ENCODE measurements around the gene IL2RG. TPM values are rescaled to one million over a fixed set of nuclear protein-coding genes. Genes with fewer than 3 reads are reported as not detected.

Gene IL2RG
- polyA plus RNA-seq, 1 donor (not counting 4 experiments of a cell fraction or from before 2014, with no cell fraction given), result 0.12 TPM

DNA sequence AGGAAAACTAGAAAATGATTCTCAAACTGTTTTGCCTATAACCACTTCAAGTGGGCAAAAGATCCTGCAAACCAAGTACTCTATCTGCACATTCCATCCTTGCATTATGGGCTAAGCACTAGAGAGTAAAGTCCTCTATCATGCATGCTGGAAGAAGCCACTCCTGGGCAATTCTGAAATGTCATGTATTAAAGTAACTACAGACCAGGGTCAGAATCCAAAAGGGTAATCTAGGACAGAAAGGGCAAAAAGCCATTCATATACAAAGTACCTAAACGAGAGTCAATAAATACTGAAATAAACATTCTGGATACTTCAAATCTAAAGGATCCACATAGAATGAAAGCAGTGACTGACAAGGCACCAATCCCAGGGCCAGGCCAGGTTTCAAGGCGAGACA is 44.3 kb downstream of the IL2RG start:
- TF ChIP-seq, protein P1, sequence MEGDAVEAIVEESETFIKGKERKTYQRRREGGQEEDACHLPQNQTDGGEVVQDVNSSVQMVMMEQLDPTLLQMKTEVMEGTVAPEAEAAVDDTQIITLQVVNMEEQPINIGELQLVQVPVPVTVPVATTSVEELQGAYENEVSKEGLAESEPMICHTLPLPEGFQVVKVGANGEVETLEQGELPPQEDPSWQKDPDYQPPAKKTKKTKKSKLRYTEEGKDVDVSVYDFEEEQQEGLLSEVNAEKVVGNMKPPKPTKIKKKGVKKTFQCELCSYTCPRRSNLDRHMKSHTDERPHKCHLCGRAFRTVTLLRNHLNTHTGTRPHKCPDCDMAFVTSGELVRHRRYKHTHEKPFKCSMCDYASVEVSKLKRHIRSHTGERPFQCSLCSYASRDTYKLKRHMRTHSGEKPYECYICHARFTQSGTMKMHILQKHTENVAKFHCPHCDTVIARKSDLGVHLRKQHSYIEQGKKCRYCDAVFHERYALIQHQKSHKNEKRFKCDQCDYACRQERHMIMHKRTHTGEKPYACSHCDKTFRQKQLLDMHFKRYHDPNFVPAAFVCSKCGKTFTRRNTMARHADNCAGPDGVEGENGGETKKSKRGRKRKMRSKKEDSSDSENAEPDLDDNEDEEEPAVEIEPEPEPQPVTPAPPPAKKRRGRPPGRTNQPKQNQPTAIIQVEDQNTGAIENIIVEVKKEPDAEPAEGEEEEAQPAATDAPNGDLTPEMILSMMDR (optimal IDR thresholded peaks at IDR 0.05 in 1 of 3, IDR thresholded peaks at IDR 0.05 in 1 of 3, conservative IDR thresholded peaks at IDR 0.05 in 1 of 3; ENCODE audit: extremely low read depth in 1 of 3, insufficient read depth in 2 of 3, low read length in 3 of 3), result no peak
- TF ChIP-seq EZH2 (IDR thresholded peaks at IDR 0.05; ENCODE audit: low read length), result no peak

DNA sequence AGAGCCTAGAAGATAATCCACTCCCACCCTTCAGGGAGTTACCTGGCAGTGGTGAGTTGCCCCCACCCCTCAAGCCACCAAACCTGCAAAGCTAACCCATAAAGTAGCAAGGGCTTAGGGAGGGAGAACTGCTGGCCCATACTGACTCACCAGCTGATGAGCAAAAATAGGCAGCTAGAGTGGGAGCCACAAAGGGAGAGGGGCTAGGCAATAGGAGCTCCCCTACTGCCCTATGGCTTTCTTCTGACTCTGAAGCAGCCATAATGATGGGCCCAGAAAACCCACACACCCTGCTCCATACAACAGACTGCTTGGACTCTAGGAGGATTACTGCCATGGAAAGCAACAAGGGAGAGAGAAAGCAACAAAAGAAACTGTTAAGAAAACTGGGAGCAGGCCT is 51.2 kb downstream of the IL2RG start:
- TF ChIP-seq EZH2 (IDR thresholded peaks at IDR 0.05; ENCODE audit: low read length), result no peak
- TF ChIP-seq, protein P1 (optimal IDR thresholded peaks at IDR 0.05 in 1 of 3, IDR thresholded peaks at IDR 0.05 in 1 of 3, conservative IDR thresholded peaks at IDR 0.05 in 1 of 3; ENCODE audit: extremely low read depth in 1 of 3, insufficient read depth in 2 of 3, low read length in 3 of 3), result no peak
- FAIRE-seq (no peak), DNase-seq (ENCODE audit: low read depth, low spot score) (no peak)
- no peaks in the 10 kb centered on the region for H3K27me3 ChIP-seq (ENCODE audit: control insufficient read depth, extremely low read depth, insufficient read depth, low read length)
- H3K9me3 ChIP-seq (ENCODE audit: control insufficient read depth, low read depth, low read length), result no peaks in the 10 kb centered on the region
- H3K36me3 ChIP-seq (ENCODE audit: control insufficient read depth in 2 of 2, extremely low read depth in 1 of 2, insufficient read depth in 2 of 2, low read length in 2 of 2), result peaks cover 2 to 4% of the 10 kb centered on the region in 2 experiments
- H3K4me3 ChIP-seq (ENCODE audit: control insufficient read depth in 2 of 3, extremely low read depth in 1 of 3, insufficient read depth in 2 of 3, low read depth in 1 of 3, low read length in 3 of 3), result no peak overlapping the region
- H4K20me1 ChIP-seq (ENCODE audit: control insufficient read depth, extremely low read depth, insufficient read depth, low read length), result no peaks in the 10 kb centered on the region
- H3K27ac ChIP-seq (ENCODE audit: control insufficient read depth, insufficient read depth, low read length), result no peak overlapping the region
- H3K9ac ChIP-seq (ENCODE audit: control insufficient read depth, extremely low read depth, insufficient read depth, low read length), result no peak overlapping the region
- dilution Hi-C loops (cut with MboI; ENCODE audit: extremely low pct_ligation_motif_present, low sequenced_read_pairs), result no loop called here
- peaks cover 14% of the 10 kb centered on the region for H3K79me2 ChIP-seq (ENCODE audit: control insufficient read depth, insufficient read depth, low read length)
- no peaks in the 10 kb centered on the region for H3K4me1 ChIP-seq (ENCODE audit: control insufficient read depth, extremely low read depth, insufficient read depth, low read length)
- no peak overlapping the region for H2AFZ ChIP-seq (ENCODE audit: control insufficient read depth, low read length)
- H3K9me1 ChIP-seq (ENCODE audit: control insufficient read depth, extremely low read depth, insufficient read depth, low read length), result no peaks in the 10 kb centered on the region
- no peak overlapping the region for H3K4me2 ChIP-seq (ENCODE audit: control insufficient read depth, extremely low read depth, insufficient read depth, low read depth, low read length)

More for the DNA sequence above, 44.3 kb downstream of the IL2RG start:
- H3K36me3 ChIP-seq (ENCODE audit: control insufficient read depth in 2 of 2, extremely low read depth in 1 of 2, insufficient read depth in 2 of 2, low read length in 2 of 2), result no peaks in the 10 kb centered on the region
- H3K4me2 ChIP-seq (ENCODE audit: control insufficient read depth, extremely low read depth, insufficient read depth, low read depth, low read length), result peak overlapping the region; percentile 43
- H3K9me1 ChIP-seq (ENCODE audit: control insufficient read depth, extremely low read depth, insufficient read depth, low read length), result no peaks in the 10 kb centered on the region
- peak overlapping the region; percentile 72 for H3K9ac ChIP-seq (ENCODE audit: control insufficient read depth, extremely low read depth, insufficient read depth, low read length)
- no peaks in the 10 kb centered on the region for H4K20me1 ChIP-seq (ENCODE audit: control insufficient read depth, extremely low read depth, insufficient read depth, low read length)
- no peaks in the 10 kb centered on the region for H3K4me1 ChIP-seq (ENCODE audit: control insufficient read depth, extremely low read depth, insufficient read depth, low read length)
- peak overlapping the region; percentile 53 to 68 (median 57) for H3K4me3 ChIP-seq (ENCODE audit: control insufficient read depth in 2 of 3, extremely low read depth in 1 of 3, insufficient read depth in 2 of 3, low read depth in 1 of 3, low read length in 3 of 3)
- no peaks in the 10 kb centered on the region for H3K9me3 ChIP-seq (ENCODE audit: control insufficient read depth, low read depth, low read length)
- FAIRE-seq, result no peak
- no peaks in the 10 kb centered on the region for H3K27me3 ChIP-seq (ENCODE audit: control insufficient read depth, extremely low read depth, insufficient read depth, low read length)
- DNase-seq (ENCODE audit: low read depth, low spot score), result no peak
- peaks cover 32% of the 10 kb centered on the region for H3K79me2 ChIP-seq (ENCODE audit: control insufficient read depth, insufficient read depth, low read length)
- peak overlapping the region; percentile 66 for H3K27ac ChIP-seq (ENCODE audit: control insufficient read depth, insufficient read depth, low read length)
- dilution Hi-C loops (cut with MboI; ENCODE audit: extremely low pct_ligation_motif_present, low sequenced_read_pairs), result no loop called here
- no peak overlapping the region for H2AFZ ChIP-seq (ENCODE audit: control insufficient read depth, low read length)

Measured in keratinocyte (primary cell).